K562 (cell line): ENCODE measurements around the gene GABBR1. TPM values are rescaled to one million over a fixed set of nuclear protein-coding genes. Genes with fewer than 3 reads are reported as not detected.

Experiments
- ARNT ChIP-seq, 2 experiments: fragments of 450-650 bp; IDR thresholded peaks; 2 replicates each; pipeline ENCODE4 v1.6.1; 2016; ENCODE audit warnings: mild to moderate bottlenecking in 1 of 2
- CBX5 ChIP-seq: IDR thresholded peaks from 2 replicates; pipeline ENCODE4 v1.6.1; 2014; ENCODE audit warnings: low read depth, borderline replicate concordance
- CCNT2 ChIP-seq: IDR thresholded peaks from 2 replicates; pipeline ENCODE4 v1.6.1; 2011; ENCODE audit warnings: borderline replicate concordance, low read depth, mild to moderate bottlenecking, moderate library complexity, mixed read lengths, low read length; ENCODE audit not compliant: insufficient read length; ENCODE audit errors: extremely low read depth
- ELF1 ChIP-seq: fragments of 200-800 bp; sonication (Bioruptor generic); IDR thresholded peaks from 2 replicates; pipeline ENCODE4 v1.6.1; 2016; ENCODE audit warnings: missing genetic modification characterization, missing compliant biosample characterization
- FOXP4 ChIP-seq: sonication (generic); formaldehyde crosslinking; IDR thresholded peaks from 2 replicates; pipeline ENCODE4 v1.8.0; 2022; ENCODE audit warnings: mild to moderate bottlenecking, missing genetic modification reagents, borderline replicate concordance
- LEF1 ChIP-seq: fragments of 450-650 bp; IDR thresholded peaks from 2 replicates; pipeline ENCODE4 v1.6.1; 2016; ENCODE audit warnings: mild to moderate bottlenecking
- MGA ChIP-seq: fragments of 450-650 bp; IDR thresholded peaks from 2 replicates; pipeline ENCODE4 v1.6.1; 2016; ENCODE audit warnings: mild to moderate bottlenecking, moderate library complexity
- PCBP1 ChIP-seq: fragments of 200-400 bp; formaldehyde crosslinking; IDR thresholded peaks from 2 replicates; pipeline ENCODE4 v1.6.1; 2018; ENCODE audit warnings: mild to moderate bottlenecking, low read depth, low read length; ENCODE audit not compliant: poor library complexity, severe bottlenecking
- PHB ChIP-seq: fragments of 250-450 bp; sonication (Bioruptor Pico); IDR thresholded peaks from 2 replicates; pipeline ENCODE4 v1.5.0; 2021
- RNF219 ChIP-seq: fragments of 250-450 bp; sonication (Bioruptor Pico); IDR thresholded peaks from 2 replicates; pipeline ENCODE4 v1.5.0; 2022; ENCODE audit warnings: mild to moderate bottlenecking
- SMARCC2 ChIP-seq: fragments of 450-650 bp; IDR thresholded peaks from 2 replicates; pipeline ENCODE4 v1.6.1; 2017; ENCODE audit warnings: antibody characterized with exemption, moderate library complexity, mild to moderate bottlenecking, low read depth
- TSC22D4 ChIP-seq: fragments of 450-650 bp; IDR thresholded peaks from 2 replicates; pipeline ENCODE4 v1.6.1; 2016; ENCODE audit warnings: missing genetic modification characterization, missing biosample characterization, control low read depth
- ZSCAN32 ChIP-seq: fragments of 450-650 bp; formaldehyde crosslinking; IDR thresholded peaks from 2 replicates; pipeline ENCODE4 v1.4.0; 2020; ENCODE audit warnings: mild to moderate bottlenecking, moderate library complexity
- polyA plus RNA-seq, 8 experiments: library from polyadenylated mRNA; depleted of rRNA in 4 of 8; stranded (reverse) in 5 of 8; unstranded in 3 of 8; fragments of >200 nt; fragmentation: Nextera tagmentation in 2 of 8; fragmentation: Illumina TruSeq in 1 of 8; extraction: Ambion mirVana in 2 of 8; extraction: Trizol in 1 of 8; gene quantifications; 2 replicates each; pipeline versions ENCODE4 v1.2.1 to v1.2.3, GENCODE V29; 2011 to 2014; ENCODE audit warnings: inconsistent platforms in 1 of 8, missing spikeins in 1 of 8
- total RNA-seq, 7 experiments: library from RNA; depleted of rRNA in 6 of 7; stranded (reverse); fragments of >200 nt in 6 of 7; fragmentation: Illumina TruSeq in 2 of 7; extraction: Trizol in 2 of 7; gene quantifications; 2 replicates each; pipeline versions ENCODE4 v1.2.1 to v1.2.3, GENCODE V29; 2011 to 2021; ENCODE audit warnings: low replicate concordance in 1 of 7

The GABBR1 gene
- total and polyA plus RNA-seq, 9 of the 15 experiments (the other 6 are each of a cell fraction or from before 2014, with no cell fraction given): 2.2 to 48.3 (median 20.8) TPM

DNA sequence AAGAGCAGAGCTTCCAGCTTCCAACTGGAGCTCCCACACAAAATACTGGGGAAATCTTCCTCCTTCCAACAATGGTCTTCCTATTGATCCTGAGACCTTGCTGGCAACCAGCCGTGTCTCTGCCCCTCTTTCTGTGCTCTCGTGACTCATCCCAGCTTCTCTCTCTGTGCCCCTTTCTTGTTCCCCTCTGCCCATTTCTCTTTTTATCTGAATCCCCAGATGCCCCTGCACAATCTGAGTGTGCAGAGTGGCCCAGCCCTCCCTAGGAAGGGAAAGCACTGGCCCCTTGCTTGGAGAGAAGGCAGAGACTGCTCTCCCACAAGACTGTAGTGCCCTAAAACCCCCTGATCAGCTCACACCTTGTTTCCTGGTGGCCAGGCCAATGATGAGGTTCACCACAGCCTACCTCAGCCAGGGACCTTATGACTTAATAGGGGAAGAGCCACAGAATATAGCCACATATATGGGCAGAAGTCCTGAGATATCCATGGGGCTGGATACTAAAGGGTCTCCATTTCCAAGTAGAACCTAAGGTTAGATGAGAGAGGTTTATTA lies 122.2 kb downstream of the GABBR1 start (continued):
- TF ChIP-seq MGA: no peak
- no peak for TF ChIP-seq ZSCAN32
- TF ChIP-seq ELF1 (tag): no peak
- no peak for TF ChIP-seq ARNT (IDR thresholded peaks at IDR 0.05)
- TF ChIP-seq FOXP4 (CRISPR knock-in tag): no peak
- TF ChIP-seq TSC22D4 (tag): no peak
- no peak for TF ChIP-seq PCBP1
- TF ChIP-seq PHB (CRISPR knock-in tag): no peak
- TF ChIP-seq SMARCC2: no peak
- TF ChIP-seq LEF1: no peak
- TF ChIP-seq CBX5: no peak
- TF ChIP-seq CCNT2: no peak
- no peak for TF ChIP-seq RNF219
